GM21381 (cell line): ENCODE measurements around the gene COL6A3.

Experiments
- ATAC-seq: cut with Tn5 transposase; IDR thresholded peaks from one replicate; pipeline ENCODE4 v1.9.1; 2021; ENCODE audit warnings: mild to moderate bottlenecking, moderate library complexity; ENCODE audit not compliant: unreplicated experiment

The COL6A3 gene

GRCh38 chr2:237413777-237414661, at the start of gene COL6A3:
Gene COL6A3 (minus strand): TSS chr2:237414164. CDS start chr2:237396817, 17,347 bp downstream.
- no peak for ATAC-seq

- no peak for ATAC-seq
These were observed 45.8 kb upstream of the COL6A3 start for GRCh38 chr2:237459741-237460174.

- no peak for ATAC-seq
These were observed 45.3 kb upstream of the COL6A3 start for GRCh38 chr2:237459226-237459625.

GRCh38 chr2:237458519-237458918, 44.6 kb upstream of the COL6A3 start:
- ATAC-seq, result no peak

- no peak for ATAC-seq
These were observed 43.5 kb upstream of the COL6A3 start for GRCh38 chr2:237457388-237457941.

GRCh38 chr2:237456200-237456843, 42.4 kb upstream of the COL6A3 start:
- no peak for ATAC-seq

- no peak for ATAC-seq
These were observed 41.8 kb upstream of the COL6A3 start for GRCh38 chr2:237455764-237456163.

GRCh38 chr2:237453671-237454070, 39.7 kb upstream of the COL6A3 start:
- no peak for ATAC-seq

- no peak for ATAC-seq
These were observed 38.9 kb upstream of the COL6A3 start for GRCh38 chr2:237452861-237453260.

- ATAC-seq, result no peak
These were observed 37.9 kb upstream of the COL6A3 start for GRCh38 chr2:237451643-237452469.

GRCh38 chr2:237450583-237450982, 36.6 kb upstream of the COL6A3 start:
- no peak for ATAC-seq

GRCh38 chr2:237450108-237450507, 36.1 kb upstream of the COL6A3 start:
- ATAC-seq, result no peak

- ATAC-seq, result no peak
These were observed 35.4 kb upstream of the COL6A3 start for GRCh38 chr2:237449193-237449881.

GRCh38 chr2:237448626-237449025, 34.7 kb upstream of the COL6A3 start:
- ATAC-seq, result no peak

- no peak for ATAC-seq
These were observed 34.2 kb upstream of the COL6A3 start for GRCh38 chr2:237448171-237448570.

GRCh38 chr2:237447496-237447895, 33.5 kb upstream of the COL6A3 start:
- no peak for ATAC-seq

- ATAC-seq, result no peak
These were observed 32.3 kb upstream of the COL6A3 start for GRCh38 chr2:237446338-237446665.

GRCh38 chr2:237445611-237446337, 31.8 kb upstream of the COL6A3 start:
- no peak for ATAC-seq

GRCh38 chr2:237444071-237444470, 30.1 kb upstream of the COL6A3 start:
- no peak for ATAC-seq
